CD14-positive monocyte (primary cell): Measurements from ENCODE around the gene CCDC3. TPM values are rescaled to one million over a fixed set of nuclear protein-coding genes. Genes with fewer than 3 reads are reported as not detected.

ENCODE experiments used
- DNase-seq, 3 donors: peaks; one replicate each; pipeline ENCODE4 v3.0.0-alpha.2; 2011 to 2022
- H2AFZ ChIP-seq: 2 replicates; pipeline ENCODE4 v1.6.0; 2012; ENCODE audit warnings: mild to moderate bottlenecking, low read depth, low read length, inconsistent platforms; ENCODE audit not compliant: insufficient read depth, poor library complexity, severe bottlenecking
- H3K27ac ChIP-seq, 2 donors: 1 replicate in 1 of 2; 2 replicates in 1 of 2; pipeline ENCODE4 v1.5.1; 2012 to 2013; ENCODE audit warnings: low read length in 2 of 2, control low read depth in 1 of 2, inconsistent platforms in 1 of 2, low read depth in 1 of 2, mild to moderate bottlenecking in 1 of 2
- H3K27me3 ChIP-seq, 2 donors: one replicate each; pipeline versions ENCODE4 v1.6.0 to v1.6.1; 2011 to 2013; ENCODE audit warnings: low read length in 2 of 2; ENCODE audit not compliant: control insufficient read depth in 2 of 2, insufficient read depth in 2 of 2
- H3K36me3 ChIP-seq, 2 donors: replicated peaks in 1 of 2; 1 replicate in 1 of 2; 2 replicates in 1 of 2; pipeline versions ENCODE4 v1.5.1 to v1.6.1; 2012 to 2013; ENCODE audit warnings: low read length in 2 of 2, control low read depth in 1 of 2, inconsistent platforms in 1 of 2, mild to moderate bottlenecking in 1 of 2; ENCODE audit not compliant: insufficient read depth in 2 of 2, control insufficient read depth in 1 of 2
- H3K4me1 ChIP-seq, 2 donors: 1 replicate in 1 of 2; 2 replicates in 1 of 2; pipeline versions ENCODE4 v1.5.1 to v1.6.1; 2012 to 2013; ENCODE audit warnings: low read length in 2 of 2, control low read depth in 1 of 2, inconsistent platforms in 1 of 2, mild to moderate bottlenecking in 1 of 2, moderate library complexity in 1 of 2; ENCODE audit not compliant: insufficient read depth in 2 of 2, control insufficient read depth in 1 of 2
- H3K4me2 ChIP-seq: replicated peaks from 2 replicates; pipeline ENCODE3; 2012; ENCODE audit warnings: low read length, moderate library complexity, mild to moderate bottlenecking; ENCODE audit not compliant: poor library complexity, severe bottlenecking; ENCODE audit errors: extremely low read depth
- H3K4me3 ChIP-seq, 3 experiments: fragments of 200-600 bp in 1 of 3; sonication (generic) in 1 of 3; replicated peaks in 1 of 3; 1 replicate in 2 of 3; 2 replicates in 1 of 3; pipeline ENCODE4 v1.5.1; 2011 to 2013; ENCODE audit warnings: low read length in 3 of 3, mild to moderate bottlenecking in 3 of 3, control low read depth in 2 of 3, low read depth in 2 of 3, inconsistent platforms in 1 of 3, moderate library complexity in 1 of 3
- H3K79me2 ChIP-seq: 2 replicates; pipeline ENCODE4 v1.6.0; 2012; ENCODE audit warnings: mild to moderate bottlenecking, control low read depth, inconsistent platforms, low read length, moderate library complexity; ENCODE audit not compliant: insufficient read depth
- H3K9ac ChIP-seq: 2 replicates; pipeline ENCODE4 v1.6.0; 2017; ENCODE audit warnings: low read length, mild to moderate bottlenecking; ENCODE audit not compliant: insufficient read depth, poor library complexity, severe bottlenecking
- H3K9me3 ChIP-seq, 2 donors: replicated peaks in 1 of 2; 1 replicate in 1 of 2; 2 replicates in 1 of 2; pipeline versions ENCODE4 v1.5.1 to v1.6.1; 2012 to 2013; ENCODE audit warnings: low read length in 2 of 2, control low read depth in 1 of 2; ENCODE audit not compliant: control insufficient read depth in 1 of 2, insufficient read depth in 1 of 2
- H4K20me1 ChIP-seq: 2 replicates; pipeline ENCODE4 v1.6.0; 2012; ENCODE audit warnings: mild to moderate bottlenecking, low read length, control low read depth, moderate library complexity; ENCODE audit not compliant: insufficient read depth
- H3K27ac Mint-ChIP-seq, 7 donors: one replicate each; pipeline ENCODE4 v1.8.0; 2020; ENCODE audit warnings: mild to moderate bottlenecking in 7 of 7, mixed read lengths in 7 of 7, moderate library complexity in 6 of 7, inconsistent platforms in 2 of 7
- H3K27me3 Mint-ChIP-seq, 3 donors: one replicate each; pipeline ENCODE4 v1.8.0; 2021 to 2022; ENCODE audit warnings: low read depth in 3 of 3, mild to moderate bottlenecking in 3 of 3, mixed read lengths in 3 of 3, moderate library complexity in 3 of 3, inconsistent platforms in 1 of 3
- H3K36me3 Mint-ChIP-seq, 2 donors: one replicate each; pipeline ENCODE4 v1.8.0; 2020; ENCODE audit warnings: mixed read lengths in 2 of 2, inconsistent platforms in 1 of 2, mild to moderate bottlenecking in 1 of 2
- H3K4me1 Mint-ChIP-seq: one replicate; pipeline ENCODE4 v1.8.0; 2020; ENCODE audit warnings: mild to moderate bottlenecking, mixed read lengths
- H3K4me3 Mint-ChIP-seq, 2 donors: one replicate each; pipeline ENCODE4 v1.8.0; 2020; ENCODE audit warnings: mild to moderate bottlenecking in 2 of 2, mixed read lengths in 2 of 2, moderate library complexity in 1 of 2
- H3K9me3 Mint-ChIP-seq, 7 donors: one replicate each; pipeline ENCODE4 v1.8.0; 2020 to 2022; ENCODE audit warnings: mixed read lengths in 7 of 7, mild to moderate bottlenecking in 6 of 7, moderate library complexity in 6 of 7, inconsistent platforms in 2 of 7
- CTCF ChIP-seq: fragments of 200-600 bp; IDR thresholded peaks from one replicate; pipeline ENCODE4 v1.8.0; 2022; ENCODE audit warnings: antibody characterized with exemption, mild to moderate bottlenecking
- WGBS: methylation state at CpG from one replicate; pipeline ENCODE4 v1.1.5; 2013; ENCODE audit warnings: missing lambda C conversion rate; ENCODE audit not compliant: insufficient coverage; 5-methylcytosine and 5-hydroxymethylcytosine counted together
- intact Hi-C, 2 donors: fragments of 100-400 bp; cut with micrococcal nuclease; formaldehyde crosslinking; loops; one replicate each; pipeline versions ENCODE4 v1.15.0 to v1.15.1; 2023
- polyA plus RNA-seq, 3 donors: library from polyadenylated mRNA; depleted of rRNA in 1 of 3; unstranded in 2 of 3; stranded (reverse) in 1 of 3; fragments of 300-500 nt in 2 of 3; fragments of >200 nt in 1 of 3; fragmentation: Illumina TruSeq in 2 of 3; gene quantifications; 1 replicate in 2 of 3; 2 replicates in 1 of 3; pipeline ENCODE4 v1.2.3, GENCODE V29; 2012 to 2021

CCDC3 gene
- polyA plus RNA-seq, 3 donors = not detected

GRCh38 chr10:12946372-12946771 is 55.1 kb downstream of the CCDC3 start:
- Histone ChIP-seq H2AFZ (no peak overlapping the region), H3K27me3 (no peaks in the 10 kb centered on the region), H3K4me2 (no peak overlapping the region), H3K79me2 (no peaks in the 10 kb centered on the region), H3K27ac (no peak overlapping the region), H3K4me3 (no peak overlapping the region), H3K36me3 (no peaks in the 10 kb centered on the region), H3K4me1 (no peaks in the 10 kb centered on the region), H3K9me3 (peaks cover 0 to 5% of the 10 kb centered on the region in 2 donors), H4K20me1 (no peaks in the 10 kb centered on the region), H3K9ac (no peak overlapping the region)
- Mint-ChIP-seq H3K27ac (no peak overlapping the region), H3K36me3 (no peaks in the 10 kb centered on the region), H3K9me3 (peaks cover 0 to 11% (median 4%) of the 10 kb centered on the region in 7 donors), H3K4me3 (no peak overlapping the region), H3K27me3 (peaks cover 0 to 2% (median 2%) of the 10 kb centered on the region in 3 donors), H3K4me1 (no peaks in the 10 kb centered on the region)
- 100% methylated on average over 2 of the region's 3 CpGs for WGBS
- TF ChIP-seq CTCF = no peak
- DNase-seq = no peak
- intact Hi-C loops = no loop called here

GRCh38 chr10:12945690-12946359 is 55.7 kb downstream of the CCDC3 start:
- peaks cover 0 to 10% (median 4%) of the 10 kb centered on the region in 7 donors for H3K9me3 Mint-ChIP-seq
- H3K36me3 ChIP-seq = no peaks in the 10 kb centered on the region
- H3K4me3 ChIP-seq = no peak overlapping the region
- peaks cover 0 to 5% of the 10 kb centered on the region in 2 donors for H3K9me3 ChIP-seq
- H3K27ac ChIP-seq = no peak overlapping the region
- H2AFZ ChIP-seq = no peak overlapping the region
- intact Hi-C loops = no loop called here
- no peaks in the 10 kb centered on the region for H3K79me2 ChIP-seq
- H3K36me3 Mint-ChIP-seq = no peaks in the 10 kb centered on the region
- H3K27ac Mint-ChIP-seq = no peak overlapping the region
- H3K4me1 Mint-ChIP-seq = no peaks in the 10 kb centered on the region
- no peaks in the 10 kb centered on the region for H3K4me1 ChIP-seq
- no peak for TF ChIP-seq CTCF
- peaks cover 0 to 3% (median 2%) of the 10 kb centered on the region in 3 donors for H3K27me3 Mint-ChIP-seq
- no peak overlapping the region for H3K4me3 Mint-ChIP-seq
- H3K9ac ChIP-seq = no peak overlapping the region
- no peak overlapping the region for H3K4me2 ChIP-seq
- no peak for DNase-seq
- WGBS = 100% methylated on average over 2 of the region's 5 CpGs
- no peaks in the 10 kb centered on the region for H4K20me1 ChIP-seq
- H3K27me3 ChIP-seq = no peaks in the 10 kb centered on the region
